PC-3 (cell line): ENCODE results near the gene WIPF1. TPM values are rescaled to one million over a fixed set of nuclear protein-coding genes. Genes with fewer than 3 reads are reported as not detected.

Experiments used
- ATAC-seq: fragments of 200-7000 bp; cut with Tn5 transposase; 2 replicates; pipeline ENCODE4 v1.9.1; 2020; ENCODE audit warnings: mild to moderate bottlenecking, moderate library complexity
- BruUV-seq: library from RNA; stranded (reverse); fragments of 400-500 nt; replicated peaks from 2 replicates; lab custom pipeline; 2021; lab: Mats Ljungman, UMichigan
- CTCF ChIA-PET: fragments of 300-600 bp; sonication (Branson Sonifier 250); formaldehyde crosslinking; loops from one replicate; lab custom pipeline; 2022; ENCODE audit warnings: antibody characterized with exemption; lab: Charles Lee
- POLR2A ChIA-PET: fragments of 300-600 bp; sonication (Branson Sonifier 250); formaldehyde crosslinking; loops from one replicate; lab custom pipeline; 2022; ENCODE audit warnings: antibody characterized with exemption; ENCODE audit not compliant: unreplicated experiment; lab: Charles Lee
- DNase-seq: peaks from one replicate; pipeline ENCODE4 v3.0.0-alpha.2; 2015
- H2AFZ ChIP-seq: fragments of 300-600 bp; sonication (generic); 2 replicates; pipeline ENCODE4 v1.6.0; 2016; ENCODE audit warnings: antibody characterized with exemption, low read length
- H3F3A ChIP-seq: fragments of 300-600 bp; sonication (generic); one replicate; pipeline ENCODE4 v1.6.0; 2017; ENCODE audit warnings: antibody characterized with exemption, low read length, control low read depth, mild to moderate bottlenecking; ENCODE audit not compliant: unreplicated experiment
- H3K27ac ChIP-seq: fragments of 300-600 bp; sonication (generic); 2 replicates; pipeline ENCODE4 v1.5.1; 2016; ENCODE audit warnings: mild to moderate bottlenecking, low read length
- H3K27me3 ChIP-seq: fragments of 300-600 bp; sonication (generic); 2 replicates; pipeline ENCODE4 v1.6.1; 2016; ENCODE audit warnings: low read length, mixed read lengths
- H3K36me3 ChIP-seq: fragments of 300-600 bp; sonication (generic); 2 replicates; pipeline ENCODE4 v1.6.1; 2016; ENCODE audit warnings: low read depth, mixed run types, low read length, mixed read lengths
- H3K4me1 ChIP-seq: fragments of 300-600 bp; sonication (generic); 2 replicates; pipeline ENCODE4 v1.5.1; 2016; ENCODE audit warnings: low read length; ENCODE audit not compliant: insufficient read depth
- H3K4me2 ChIP-seq: fragments of 300-600 bp; sonication (generic); 2 replicates; pipeline ENCODE4 v1.6.0; 2016; ENCODE audit warnings: low read length
- H3K4me3 ChIP-seq: fragments of 300-600 bp; sonication (generic); 2 replicates; pipeline ENCODE4 v1.5.1; 2016; ENCODE audit warnings: mild to moderate bottlenecking, low read length, mixed read lengths
- H3K79me2 ChIP-seq: fragments of 300-600 bp; sonication (generic); 2 replicates; pipeline ENCODE4 v1.6.1; 2017; ENCODE audit warnings: low read length, mixed read lengths
- H3K9ac ChIP-seq: fragments of 300-600 bp; sonication (generic); 2 replicates; pipeline ENCODE4 v1.6.0; 2016; ENCODE audit warnings: mild to moderate bottlenecking, low read length
- H3K9me2 ChIP-seq: fragments of 300-600 bp; sonication (generic); replicated peaks from 2 replicates; pipeline ENCODE4 v1.6.1; 2016; ENCODE audit warnings: mixed run types, low read length, mixed read lengths
- H3K9me3 ChIP-seq: fragments of 300-600 bp; sonication (generic); 2 replicates; pipeline ENCODE4 v1.6.1; 2016; ENCODE audit warnings: low read length, mixed read lengths
- H4K20me1 ChIP-seq: fragments of 300-600 bp; sonication (generic); 2 replicates; pipeline ENCODE4 v1.6.1; 2016; ENCODE audit warnings: low read length, mixed read lengths
- EZH2 ChIP-seq: fragments of 300-600 bp; sonication (generic); IDR thresholded peaks from one replicate; pipeline ENCODE4 v1.6.1; 2017; ENCODE audit warnings: antibody characterized with exemption, mild to moderate bottlenecking, low read length; ENCODE audit not compliant: unreplicated experiment
- EZH2phosphoT487 ChIP-seq: fragments of 300-600 bp; sonication (generic); IDR thresholded peaks from 2 replicates; pipeline ENCODE4 v1.6.1; 2018; ENCODE audit warnings: mild to moderate bottlenecking, antibody characterized with exemption, low read length, borderline replicate concordance
- intact Hi-C: fragments of 100-400 bp; cut with micrococcal nuclease; formaldehyde crosslinking; loops from 2 replicates; pipeline ENCODE4 v1.9.0; 2023
- total RNA-seq: library from RNA; depleted of rRNA; stranded (reverse); fragments of >200 nt; gene quantifications from 2 replicates; pipeline ENCODE4 v1.2.3, GENCODE V29; 2014
- TF ChIP-seq, protein P1 (sequence below): fragments of 300-600 bp; sonication (generic); conservative IDR thresholded peaks from 2 replicates; pipeline ENCODE4 v1.5.1; 2017; ENCODE audit warnings: antibody characterized with exemption, low read depth, mild to moderate bottlenecking, low read length

WIPF1 gene
- total RNA-seq, 1 experiment from 2014 or later, result 0.29 TPM

DNA sequence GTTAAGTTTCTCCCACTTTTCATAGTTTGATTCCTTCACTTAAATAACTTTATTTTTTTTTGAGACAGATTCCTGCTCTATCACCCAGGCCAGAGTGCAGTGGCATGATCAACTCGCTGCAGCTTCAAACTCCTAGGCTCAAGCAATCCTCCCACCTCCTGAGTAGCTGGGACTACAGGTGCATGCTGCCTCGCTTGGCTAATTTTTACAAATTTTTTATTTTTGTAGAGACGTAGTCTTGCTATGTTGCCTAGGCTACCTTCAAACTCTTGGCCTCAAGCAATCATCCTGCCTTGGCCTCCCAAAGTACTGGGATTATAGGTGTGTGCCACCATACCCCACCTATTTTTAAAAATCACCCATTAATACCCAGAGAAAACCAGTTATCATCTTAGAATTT lies 14.2 kb upstream of the WIPF1 start:
- H3K27ac ChIP-seq, result no peak overlapping the region
- ChIA-PET CTCF (no interaction called here), POLR2A (no interaction called here)
- ATAC-seq (no peak), DNase-seq (no peak)
- H3K4me1 ChIP-seq, result peaks cover 35% of the 10 kb centered on the region
- no peak overlapping the region for H3K4me3 ChIP-seq
- no peaks in the 10 kb centered on the region for H3K79me2 ChIP-seq
- H3K27me3 ChIP-seq, result no peaks in the 10 kb centered on the region
- no peaks in the 10 kb centered on the region for H4K20me1 ChIP-seq
- intact Hi-C loops, result loop anchor here (5.0 kb wide), 1 partner anchor 125 kb away; the partner anchor contains the start of gene GPR155
- H3K9ac ChIP-seq, result no peak overlapping the region
- BruUV-seq, result no TSS peak
- H3K9me2 ChIP-seq, result no peaks in the 10 kb centered on the region
- no peaks in the 10 kb centered on the region for H3K36me3 ChIP-seq
- H2AFZ ChIP-seq, result no peak overlapping the region
- TF ChIP-seq EZH2 (no peak), EZH2phosphoT487 (no peak)
- TF ChIP-seq, protein P1, sequence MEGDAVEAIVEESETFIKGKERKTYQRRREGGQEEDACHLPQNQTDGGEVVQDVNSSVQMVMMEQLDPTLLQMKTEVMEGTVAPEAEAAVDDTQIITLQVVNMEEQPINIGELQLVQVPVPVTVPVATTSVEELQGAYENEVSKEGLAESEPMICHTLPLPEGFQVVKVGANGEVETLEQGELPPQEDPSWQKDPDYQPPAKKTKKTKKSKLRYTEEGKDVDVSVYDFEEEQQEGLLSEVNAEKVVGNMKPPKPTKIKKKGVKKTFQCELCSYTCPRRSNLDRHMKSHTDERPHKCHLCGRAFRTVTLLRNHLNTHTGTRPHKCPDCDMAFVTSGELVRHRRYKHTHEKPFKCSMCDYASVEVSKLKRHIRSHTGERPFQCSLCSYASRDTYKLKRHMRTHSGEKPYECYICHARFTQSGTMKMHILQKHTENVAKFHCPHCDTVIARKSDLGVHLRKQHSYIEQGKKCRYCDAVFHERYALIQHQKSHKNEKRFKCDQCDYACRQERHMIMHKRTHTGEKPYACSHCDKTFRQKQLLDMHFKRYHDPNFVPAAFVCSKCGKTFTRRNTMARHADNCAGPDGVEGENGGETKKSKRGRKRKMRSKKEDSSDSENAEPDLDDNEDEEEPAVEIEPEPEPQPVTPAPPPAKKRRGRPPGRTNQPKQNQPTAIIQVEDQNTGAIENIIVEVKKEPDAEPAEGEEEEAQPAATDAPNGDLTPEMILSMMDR, result no peak
- H3K9me3 ChIP-seq, result no peaks in the 10 kb centered on the region
- H3F3A ChIP-seq, result peaks cover 3% of the 10 kb centered on the region
- H3K4me2 ChIP-seq, result no peak overlapping the region

- Histone ChIP-seq H3K4me2 (no peak overlapping the region), H3K9ac (no peak overlapping the region), H3K79me2 (no peaks in the 10 kb centered on the region), H2AFZ (no peak overlapping the region), H3K9me3 (no peaks in the 10 kb centered on the region), H3K4me1 (peaks cover 35% of the 10 kb centered on the region), H4K20me1 (no peaks in the 10 kb centered on the region), H3K27me3 (no peaks in the 10 kb centered on the region), H3K36me3 (no peaks in the 10 kb centered on the region), H3F3A (peaks cover 3% of the 10 kb centered on the region), H3K27ac (no peak overlapping the region), H3K9me2 (no peaks in the 10 kb centered on the region), H3K4me3 (no peak overlapping the region)
- DNase-seq (no peak), ATAC-seq (no peak)
- intact Hi-C loops, result loop anchor here (5.0 kb wide), 1 partner anchor 124 kb away; the partner anchor contains the start of gene GPR155
- TF ChIP-seq, protein P1, result no peak
- no peak for TF ChIP-seq EZH2phosphoT487
- TF ChIP-seq EZH2, result no peak
- no TSS peak for BruUV-seq
- CTCF ChIA-PET, result no interaction called here
- POLR2A ChIA-PET, result no interaction called here
Observed at GRCh38 chr2:174611006-174611405, 13.4 kb upstream of the WIPF1 start.

DNA sequence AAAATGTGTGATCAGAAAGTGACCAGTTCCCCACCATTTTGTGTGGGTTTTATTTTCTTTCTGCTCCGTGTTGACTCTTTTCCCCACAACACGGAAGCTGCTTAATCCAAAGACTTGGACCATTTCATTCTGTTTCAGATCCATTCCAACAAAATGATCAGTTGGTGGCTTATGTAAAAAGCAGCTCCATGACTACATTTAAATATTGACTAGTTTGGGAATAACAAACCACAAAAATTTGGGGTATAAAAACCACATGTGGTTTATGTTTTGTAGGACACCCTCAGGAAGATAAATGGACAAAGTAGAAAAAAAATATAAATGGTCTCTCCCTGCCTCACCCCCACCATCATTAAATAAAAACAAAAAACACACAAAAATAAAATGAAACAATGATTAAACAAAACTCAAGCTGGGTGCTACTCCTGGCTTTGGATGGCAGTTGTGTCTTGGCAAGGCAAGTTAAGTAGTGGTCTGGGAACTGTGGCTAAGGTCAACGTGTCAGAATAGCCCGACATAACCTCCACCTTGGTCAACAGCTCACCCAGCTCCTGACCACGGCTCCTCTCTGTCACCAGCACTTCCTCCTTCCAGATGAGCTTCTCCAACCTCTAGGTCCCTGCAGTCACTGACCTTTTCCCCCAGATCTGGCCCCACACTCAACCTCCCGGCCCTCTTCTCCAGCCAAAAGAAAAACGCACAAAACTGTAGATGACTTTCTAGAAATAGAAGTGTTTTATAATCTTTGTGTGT lies 12.8 kb upstream of the WIPF1 start:
- TF ChIP-seq, protein P1, result no peak
- TF ChIP-seq EZH2phosphoT487 (no peak), EZH2 (no peak)

More for the DNA sequence above, 12.8 kb upstream of the WIPF1 start:
- Histone ChIP-seq H3K27ac (no peak overlapping the region), H3F3A (peaks cover under 1% of the 10 kb centered on the region), H3K27me3 (no peaks in the 10 kb centered on the region), H3K9me2 (no peaks in the 10 kb centered on the region), H3K9me3 (no peaks in the 10 kb centered on the region), H3K9ac (no peak overlapping the region), H3K4me1 (peaks cover 36% of the 10 kb centered on the region), H3K36me3 (no peaks in the 10 kb centered on the region), H4K20me1 (no peaks in the 10 kb centered on the region), H3K4me2 (no peak overlapping the region), H3K4me3 (no peak overlapping the region), H3K79me2 (no peaks in the 10 kb centered on the region), H2AFZ (no peak overlapping the region)
- CTCF ChIA-PET, result no interaction called here
- POLR2A ChIA-PET, result no interaction called here
- no TSS peak for BruUV-seq
- no peak for ATAC-seq
- intact Hi-C loops, result loop anchor here (5.0 kb wide), 1 partner anchor 123 kb away; the partner anchor contains the start of gene GPR155
- DNase-seq, result no peak
